T-cell (primary cell): ENCODE results near the gene ACSL6. TPM values are rescaled to one million over a fixed set of nuclear protein-coding genes. Genes with fewer than 3 reads are reported as not detected.

Experiments used
- ATAC-seq, 4 experiments: fragments of 200-7000 bp in 3 of 4; fragments of 150-1000 bp in 1 of 4; cut with Tn5 transposase; replicated peaks in 1 of 4; 1 replicate in 3 of 4; 2 replicates in 1 of 4; pipeline ENCODE4 v1.10.0; 2021; ENCODE audit warnings: moderate library complexity in 3 of 4, mild to moderate bottlenecking in 2 of 4, moderate number of reproducible peaks in 1 of 4
- CTCF ChIA-PET, 2 donors: fragments of 300-600 bp; sonication (Branson Sonifier 250); formaldehyde crosslinking; loops; one replicate each; lab custom pipeline; 2022; ENCODE audit warnings: antibody characterized with exemption in 2 of 2; lab: Charles Lee
- POLR2A ChIA-PET, 2 donors: fragments of 300-600 bp; sonication (Branson Sonifier 250); formaldehyde crosslinking; loops; one replicate each; lab custom pipeline; 2022; ENCODE audit warnings: antibody characterized with exemption in 2 of 2; lab: Charles Lee
- DNase-seq, 35 experiments: peaks; one replicate each; pipeline versions ENCODE4 v3.0.0 to v3.0.0-alpha.2; 2013 to 2023
- H3K27ac ChIP-seq: one replicate; pipeline ENCODE4 v1.5.1; 2013; ENCODE audit warnings: low read length
- H3K27me3 ChIP-seq, 2 experiments: replicated peaks in 1 of 2; 1 replicate in 1 of 2; 2 replicates in 1 of 2; pipeline versions ENCODE4 v1.6.1 to v1.7.0; 2013; ENCODE audit warnings: low read length in 1 of 2, mixed read lengths in 1 of 2; ENCODE audit not compliant: control insufficient read depth in 2 of 2, insufficient read depth in 2 of 2; ENCODE audit errors: extremely low read depth in 1 of 2
- H3K36me3 ChIP-seq, 2 donors: 1 replicate in 1 of 2; 2 replicates in 1 of 2; pipeline versions ENCODE4 v1.6.1 to v1.7.0; 2013; ENCODE audit warnings: low read length in 1 of 2; ENCODE audit not compliant: control insufficient read depth in 2 of 2, insufficient read depth in 1 of 2; ENCODE audit errors: extremely low read depth in 1 of 2
- H3K4me1 ChIP-seq, 2 experiments: 1 replicate in 1 of 2; 2 replicates in 1 of 2; pipeline versions ENCODE4 v1.6.1 to v1.7.0; 2013; ENCODE audit warnings: low read length in 2 of 2, mixed read lengths in 1 of 2; ENCODE audit not compliant: insufficient read depth in 2 of 2, control insufficient read depth in 1 of 2; ENCODE audit errors: extremely low read depth in 1 of 2
- H3K4me3 ChIP-seq, 2 donors: 1 replicate in 1 of 2; 2 replicates in 1 of 2; pipeline versions ENCODE4 v1.5.1 to v1.7.0; 2013; ENCODE audit warnings: mild to moderate bottlenecking in 2 of 2, low read length in 1 of 2, moderate library complexity in 1 of 2; ENCODE audit not compliant: control insufficient read depth in 1 of 2; ENCODE audit errors: extremely low read depth in 1 of 2
- H3K9me3 ChIP-seq: 2 replicates; pipeline ENCODE4 v1.7.0; 2013
- H3K27ac Mint-ChIP-seq, 2 donors: one replicate each; pipeline ENCODE4 v1.8.0; 2020 to 2021; ENCODE audit warnings: mild to moderate bottlenecking in 2 of 2, mixed read lengths in 2 of 2
- H3K27me3 Mint-ChIP-seq, 2 donors: one replicate each; pipeline ENCODE4 v1.8.0; 2021 to 2022; ENCODE audit warnings: mixed read lengths in 2 of 2
- H3K36me3 Mint-ChIP-seq: one replicate; pipeline ENCODE4 v1.8.0; 2021; ENCODE audit warnings: mixed read lengths
- H3K4me1 Mint-ChIP-seq, 3 donors: one replicate each; pipeline ENCODE4 v1.8.0; 2020 to 2022; ENCODE audit warnings: mixed read lengths in 3 of 3, mild to moderate bottlenecking in 1 of 3
- H3K4me3 Mint-ChIP-seq, 3 donors: one replicate each; pipeline ENCODE4 v1.8.0; 2020 to 2022; ENCODE audit warnings: mild to moderate bottlenecking in 3 of 3, mixed read lengths in 3 of 3, moderate library complexity in 3 of 3
- H3K9me3 Mint-ChIP-seq, 3 donors: one replicate each; pipeline ENCODE4 v1.8.0; 2020 to 2022; ENCODE audit warnings: mixed read lengths in 3 of 3
- WGBS: methylation state at CpG from one replicate; pipeline ENCODE4 v1.1.5; 2013; ENCODE audit warnings: missing lambda C conversion rate; ENCODE audit not compliant: insufficient coverage; 5-methylcytosine and 5-hydroxymethylcytosine counted together
- total RNA-seq, 35 experiments: library from RNA in 6 of 35; stranded (reverse) in 6 of 35; fragments of 120-200 nt in 1 of 35; gene quantifications; one replicate each; pipeline versions ENCODE4 v1.2.1 to v1.2.4 and lab custom pipeline; 2013 to 2026

The ACSL6 gene
- total RNA-seq, 5 donors from 2014 or later (not counting 1 experiment from before 2014, with no cell fraction given): 23.7 to 42.9 (median 27.8) TPM

DNA sequence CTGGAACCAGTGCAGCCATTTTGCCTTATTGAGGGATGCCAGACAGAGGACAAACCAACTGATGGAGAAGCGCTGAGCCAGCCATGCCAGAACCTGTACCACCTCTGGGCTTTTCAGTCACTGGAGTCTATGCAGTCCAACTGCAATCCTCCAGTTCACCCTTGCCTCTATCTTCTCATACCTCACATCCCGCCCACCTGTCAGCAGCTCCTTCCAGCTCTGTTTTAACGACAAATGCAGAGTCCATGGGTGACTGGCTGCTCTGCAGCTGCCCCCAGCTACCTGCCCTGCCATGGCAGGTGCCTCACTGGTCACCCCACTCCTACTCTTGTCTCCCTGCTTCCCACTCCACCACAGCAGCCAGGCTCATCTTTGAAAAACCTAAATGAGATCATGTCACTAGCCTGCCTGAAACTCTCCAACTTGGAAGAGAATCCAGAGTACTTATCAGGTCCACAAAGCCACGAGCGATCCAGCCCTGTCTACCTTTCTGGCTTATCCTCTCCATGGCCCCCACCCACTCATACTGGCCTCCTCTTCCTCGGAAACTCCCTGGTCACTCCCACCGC is 14.0 kb upstream of the ACSL6 start:
- ChIA-PET CTCF (no interaction called here), POLR2A (interaction anchor here in 1 of 2 donors (0.6 kb wide), 1 partner anchor 1452 kb away, joined by 3 read pairs; no protein-coding TSS in a partner anchor)
- Histone ChIP-seq H3K27me3 (peaks cover 0 to 6% of the 10 kb centered on the region in 2 experiments), H3K27ac (no peak overlapping the region), H3K4me3 (no peak overlapping the region), H3K36me3 (no peaks in the 10 kb centered on the region), H3K9me3 (no peaks in the 10 kb centered on the region), H3K4me1 (peaks cover under 1 to 35% of the 10 kb centered on the region in 2 experiments)
- WGBS: 94% methylated on average over 7 of the region's 7 CpGs
- Mint-ChIP-seq H3K4me1 (peaks cover 12 to 25% (median 14%) of the 10 kb centered on the region in 3 donors), H3K9me3 (no peaks in the 10 kb centered on the region), H3K4me3 (no peak overlapping the region), H3K27me3 (peaks cover 3 to 19% of the 10 kb centered on the region in 2 donors), H3K27ac (no peak overlapping the region), H3K36me3 (no peaks in the 10 kb centered on the region)
- ATAC-seq (no peak), DNase-seq (peak in 1 of 35 experiments; percentile 3)

DNA sequence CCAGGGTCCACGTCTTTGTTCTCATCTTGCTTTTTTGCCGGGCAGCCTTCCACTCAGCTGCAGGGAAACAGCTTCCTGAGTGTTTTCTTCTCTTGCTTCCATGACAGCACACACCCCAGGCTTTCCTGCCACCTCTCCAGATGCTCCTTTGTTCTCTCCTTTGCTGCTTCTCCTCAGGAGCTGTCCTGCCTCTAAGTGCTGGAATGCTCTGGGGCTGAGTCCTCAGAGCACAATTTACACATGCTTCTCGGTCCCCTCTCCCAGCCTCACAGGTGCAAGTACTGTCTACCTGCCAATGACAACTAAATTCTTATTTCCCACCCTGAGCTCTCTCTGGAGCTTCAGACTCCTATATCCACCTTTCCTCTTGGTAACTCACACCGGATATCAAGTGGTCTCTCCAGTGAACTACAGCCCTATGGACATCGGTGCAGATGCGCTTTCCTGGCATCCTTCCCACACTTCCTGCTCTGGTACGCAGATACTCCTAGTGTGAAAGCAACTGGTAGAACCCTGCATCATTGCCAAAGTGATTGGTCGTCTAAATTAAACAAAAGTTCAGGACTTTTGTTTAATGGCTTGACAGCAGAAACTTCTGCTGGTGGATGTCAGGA is 13.4 kb upstream of the ACSL6 start:
- POLR2A ChIA-PET: interaction anchor here in 1 of 2 donors (0.6 kb wide), 1 partner anchor 1452 kb away, joined by 3 read pairs; no protein-coding TSS in a partner anchor
- peaks cover 18 to 28% (median 20%) of the 10 kb centered on the region in 3 donors for H3K4me1 Mint-ChIP-seq
- ATAC-seq: no peak
- peaks cover 4 to 41% of the 10 kb centered on the region in 2 experiments for H3K4me1 ChIP-seq
- DNase-seq: peak in 1 of 35 experiments; percentile 3
- CTCF ChIA-PET: no interaction called here
- no peak overlapping the region for H3K4me3 Mint-ChIP-seq
- 95% methylated on average over 8 of the region's 8 CpGs for WGBS
- H3K9me3 Mint-ChIP-seq: no peaks in the 10 kb centered on the region
- no peaks in the 10 kb centered on the region for H3K9me3 ChIP-seq
- no peak overlapping the region for H3K27ac ChIP-seq
- peaks cover 3 to 13% of the 10 kb centered on the region in 2 donors for H3K27me3 Mint-ChIP-seq
- H3K36me3 ChIP-seq: no peaks in the 10 kb centered on the region
- H3K27me3 ChIP-seq: no peaks in the 10 kb centered on the region
- H3K4me3 ChIP-seq: no peak overlapping the region
- H3K27ac Mint-ChIP-seq: no peak overlapping the region
- no peaks in the 10 kb centered on the region for H3K36me3 Mint-ChIP-seq

DNA sequence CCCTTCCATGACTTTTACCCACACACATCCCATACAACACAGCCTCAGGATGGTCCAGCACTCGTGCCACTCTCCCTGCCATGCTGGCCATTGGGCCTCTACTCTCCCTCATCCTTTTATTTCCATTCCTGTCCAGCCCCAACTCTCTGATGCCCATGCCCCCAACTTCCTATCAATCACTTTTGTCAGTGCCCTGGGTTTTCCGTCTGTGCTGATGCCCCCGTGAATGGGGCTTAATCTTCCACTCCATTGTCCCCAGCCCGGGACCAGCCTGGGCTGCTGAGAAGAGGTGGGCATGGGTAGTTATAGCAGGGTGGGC is 12.6 kb upstream of the ACSL6 start:
- Mint-ChIP-seq H3K27me3 (peaks cover 0 to 8% of the 10 kb centered on the region in 2 donors), H3K27ac (no peak overlapping the region), H3K4me3 (no peak overlapping the region), H3K9me3 (no peaks in the 10 kb centered on the region), H3K36me3 (no peaks in the 10 kb centered on the region), H3K4me1 (peaks cover 25 to 27% (median 26%) of the 10 kb centered on the region in 3 donors)
- 75% methylated on average over 1 of the region's 4 CpGs for WGBS
- H3K4me3 ChIP-seq: no peak overlapping the region
- ChIA-PET CTCF (interaction anchor here in 1 of 2 donors (0.7 kb wide), 1 partner anchor 435 kb away, joined by 3 read pairs; no protein-coding TSS in a partner anchor), POLR2A (interaction anchor here in 1 of 2 donors (0.6 kb wide), 1 partner anchor 337 kb away, joined by 3 read pairs; no protein-coding TSS in a partner anchor)
- no peak for ATAC-seq
- H3K27me3 ChIP-seq: no peaks in the 10 kb centered on the region
- no peaks in the 10 kb centered on the region for H3K36me3 ChIP-seq
- peaks cover 10 to 49% of the 10 kb centered on the region in 2 experiments for H3K4me1 ChIP-seq
- no peaks in the 10 kb centered on the region for H3K9me3 ChIP-seq
- no peak for DNase-seq
- H3K27ac ChIP-seq: no peak overlapping the region

- H3K27ac Mint-ChIP-seq: peak overlapping the region in 1 of 2 donors; percentile 71
- H3K4me3 Mint-ChIP-seq: no peak overlapping the region
- Histone ChIP-seq H3K4me3 (no peak overlapping the region), H3K27ac (no peak overlapping the region), H3K4me1 (peaks cover 10 to 53% of the 10 kb centered on the region in 2 experiments), H3K27me3 (no peaks in the 10 kb centered on the region), H3K36me3 (no peaks in the 10 kb centered on the region), H3K9me3 (no peaks in the 10 kb centered on the region)
- peaks cover 0 to 8% of the 10 kb centered on the region in 2 donors for H3K27me3 Mint-ChIP-seq
- WGBS: 81% methylated on average over 3 of the region's 5 CpGs
- DNase-seq: peak in 1 of 35 experiments; percentile 1
- CTCF ChIA-PET: interaction anchor here in 1 of 2 donors (0.7 kb wide), 1 partner anchor 434 kb away, joined by 3 read pairs; no protein-coding TSS in a partner anchor
- H3K36me3 Mint-ChIP-seq: no peaks in the 10 kb centered on the region
- ATAC-seq: no peak
- no peaks in the 10 kb centered on the region for H3K9me3 Mint-ChIP-seq
- POLR2A ChIA-PET: interaction anchor here in 1 of 2 donors (0.6 kb wide), 1 partner anchor 336 kb away, joined by 3 read pairs; no protein-coding TSS in a partner anchor
- peaks cover 29 to 31% (median 30%) of the 10 kb centered on the region in 3 donors for H3K4me1 Mint-ChIP-seq
These were observed 12.0 kb upstream of the ACSL6 start for GRCh38 chr5:132023258-132024116.

DNA sequence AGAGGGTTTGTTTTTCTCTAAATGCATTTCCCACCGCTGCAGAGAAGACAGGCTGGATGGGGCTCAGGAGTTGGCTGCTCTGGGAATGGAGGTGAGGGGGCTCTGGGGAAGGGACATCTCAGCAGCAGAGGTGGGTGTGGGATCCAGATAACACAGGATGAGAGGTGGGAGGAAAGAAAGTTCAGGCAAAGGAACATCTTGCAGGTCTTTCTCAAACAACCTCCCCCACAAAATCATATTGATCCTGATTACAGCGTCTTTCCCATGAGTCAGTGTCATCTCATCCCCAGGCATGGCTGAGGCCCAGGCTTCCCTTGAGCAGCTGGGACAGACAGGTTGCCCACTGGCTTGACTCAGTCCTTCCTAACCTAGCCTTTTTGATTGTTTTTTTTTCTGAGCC is 11.3 kb upstream of the ACSL6 start:
- H3K27me3 Mint-ChIP-seq: peaks cover 0 to 3% of the 10 kb centered on the region in 2 donors
- H3K4me3 Mint-ChIP-seq: no peak overlapping the region
- 55% methylated on average over 2 of the region's 2 CpGs for WGBS
- H3K27ac Mint-ChIP-seq: peak overlapping the region in 1 of 2 donors; percentile 71
- H3K9me3 Mint-ChIP-seq: no peaks in the 10 kb centered on the region
- Histone ChIP-seq H3K27ac (no peak overlapping the region), H3K4me3 (no peak overlapping the region), H3K4me1 (peaks cover 10 to 56% of the 10 kb centered on the region in 2 experiments), H3K9me3 (no peaks in the 10 kb centered on the region), H3K27me3 (peaks cover 0 to 3% of the 10 kb centered on the region in 2 experiments), H3K36me3 (no peaks in the 10 kb centered on the region)
- H3K4me1 Mint-ChIP-seq: peaks cover 30 to 35% (median 33%) of the 10 kb centered on the region in 3 donors
- DNase-seq (no peak), ATAC-seq (no peak)
- H3K36me3 Mint-ChIP-seq: no peaks in the 10 kb centered on the region
- ChIA-PET POLR2A (no interaction called here), CTCF (no interaction called here)

DNA sequence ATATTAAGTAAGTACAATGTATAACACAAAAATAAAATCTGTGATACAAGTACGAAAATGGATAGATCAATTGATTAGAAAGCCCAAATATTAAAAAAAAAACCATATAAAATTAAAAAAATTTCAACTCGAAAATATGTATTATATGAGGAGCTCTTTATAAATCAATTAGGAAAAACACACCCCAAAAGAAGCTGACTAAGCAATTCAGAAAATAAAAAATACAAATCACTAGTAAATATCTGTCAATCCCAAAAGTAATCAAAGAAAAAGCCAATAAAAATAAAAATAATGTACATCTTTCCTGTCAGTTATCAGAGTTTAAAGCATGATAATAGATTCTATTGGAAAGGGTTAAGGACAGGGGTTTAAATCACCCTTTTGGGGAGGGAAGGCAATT is 10.2 kb upstream of the ACSL6 start:
- Histone ChIP-seq H3K9me3 (no peaks in the 10 kb centered on the region), H3K27ac (no peak overlapping the region), H3K27me3 (peaks cover 0 to 8% of the 10 kb centered on the region in 2 experiments), H3K4me3 (no peak overlapping the region), H3K4me1 (peaks cover 12 to 47% of the 10 kb centered on the region in 2 experiments), H3K36me3 (no peaks in the 10 kb centered on the region)
- ChIA-PET POLR2A (no interaction called here), CTCF (interaction anchor here in 1 of 2 donors (0.6 kb wide), 1 partner anchor 271 kb away, joined by 4 read pairs; no protein-coding TSS in a partner anchor)
- Mint-ChIP-seq H3K27ac (no peak overlapping the region), H3K36me3 (no peaks in the 10 kb centered on the region), H3K9me3 (no peaks in the 10 kb centered on the region), H3K4me1 (peaks cover 33 to 44% (median 42%) of the 10 kb centered on the region in 3 donors), H3K4me3 (no peak overlapping the region), H3K27me3 (peaks cover 4 to 5% of the 10 kb centered on the region in 2 donors)
- no peak for DNase-seq
- no peak for ATAC-seq
- no CpG with 5 or more reads among the region's 2 CpGs for WGBS
